ENCODE results near the gene COX6A1.

DNA sequence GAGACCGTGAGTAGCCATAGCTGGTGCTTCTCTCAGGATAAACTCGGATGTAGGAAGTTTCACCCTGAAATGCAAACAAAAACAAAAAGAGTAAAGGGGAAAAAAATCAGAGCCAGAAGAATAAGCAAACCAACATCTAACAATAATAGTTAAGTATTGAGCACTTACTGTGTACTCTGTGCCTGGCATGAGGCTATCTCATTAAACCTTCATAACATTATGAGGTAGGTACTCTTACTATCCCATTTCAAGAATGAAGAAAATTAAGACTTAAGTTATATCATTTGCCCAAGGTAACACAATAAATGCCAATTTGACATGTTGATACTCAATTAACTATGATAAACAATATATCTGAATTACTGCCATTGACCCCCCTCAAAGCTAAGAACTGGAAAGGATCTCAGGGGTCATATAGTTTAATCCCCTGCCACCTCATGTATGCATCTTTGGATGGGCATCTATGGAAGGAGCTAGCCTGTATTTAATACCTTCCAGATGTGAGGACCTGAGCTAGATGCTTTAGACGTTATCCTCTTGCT is 24.3 kb downstream of the COX6A1 start:
- TF ChIP-seq, protein P1, sequence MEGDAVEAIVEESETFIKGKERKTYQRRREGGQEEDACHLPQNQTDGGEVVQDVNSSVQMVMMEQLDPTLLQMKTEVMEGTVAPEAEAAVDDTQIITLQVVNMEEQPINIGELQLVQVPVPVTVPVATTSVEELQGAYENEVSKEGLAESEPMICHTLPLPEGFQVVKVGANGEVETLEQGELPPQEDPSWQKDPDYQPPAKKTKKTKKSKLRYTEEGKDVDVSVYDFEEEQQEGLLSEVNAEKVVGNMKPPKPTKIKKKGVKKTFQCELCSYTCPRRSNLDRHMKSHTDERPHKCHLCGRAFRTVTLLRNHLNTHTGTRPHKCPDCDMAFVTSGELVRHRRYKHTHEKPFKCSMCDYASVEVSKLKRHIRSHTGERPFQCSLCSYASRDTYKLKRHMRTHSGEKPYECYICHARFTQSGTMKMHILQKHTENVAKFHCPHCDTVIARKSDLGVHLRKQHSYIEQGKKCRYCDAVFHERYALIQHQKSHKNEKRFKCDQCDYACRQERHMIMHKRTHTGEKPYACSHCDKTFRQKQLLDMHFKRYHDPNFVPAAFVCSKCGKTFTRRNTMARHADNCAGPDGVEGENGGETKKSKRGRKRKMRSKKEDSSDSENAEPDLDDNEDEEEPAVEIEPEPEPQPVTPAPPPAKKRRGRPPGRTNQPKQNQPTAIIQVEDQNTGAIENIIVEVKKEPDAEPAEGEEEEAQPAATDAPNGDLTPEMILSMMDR (IDR thresholded peaks at IDR 0.05), result no peak
- no peak for TF ChIP-seq POLR2A (IDR thresholded peaks at IDR 0.05)

Measured in Peyer's patch (tissue), 4 donors.